ENCODE results near the gene CDC37.
"Not testable (repeated sequence)": the region's sequence is repeated elsewhere in the genome, so short reads cannot be mapped to it uniquely, and the experiment has no call there.

The CDC37 gene

DNA sequence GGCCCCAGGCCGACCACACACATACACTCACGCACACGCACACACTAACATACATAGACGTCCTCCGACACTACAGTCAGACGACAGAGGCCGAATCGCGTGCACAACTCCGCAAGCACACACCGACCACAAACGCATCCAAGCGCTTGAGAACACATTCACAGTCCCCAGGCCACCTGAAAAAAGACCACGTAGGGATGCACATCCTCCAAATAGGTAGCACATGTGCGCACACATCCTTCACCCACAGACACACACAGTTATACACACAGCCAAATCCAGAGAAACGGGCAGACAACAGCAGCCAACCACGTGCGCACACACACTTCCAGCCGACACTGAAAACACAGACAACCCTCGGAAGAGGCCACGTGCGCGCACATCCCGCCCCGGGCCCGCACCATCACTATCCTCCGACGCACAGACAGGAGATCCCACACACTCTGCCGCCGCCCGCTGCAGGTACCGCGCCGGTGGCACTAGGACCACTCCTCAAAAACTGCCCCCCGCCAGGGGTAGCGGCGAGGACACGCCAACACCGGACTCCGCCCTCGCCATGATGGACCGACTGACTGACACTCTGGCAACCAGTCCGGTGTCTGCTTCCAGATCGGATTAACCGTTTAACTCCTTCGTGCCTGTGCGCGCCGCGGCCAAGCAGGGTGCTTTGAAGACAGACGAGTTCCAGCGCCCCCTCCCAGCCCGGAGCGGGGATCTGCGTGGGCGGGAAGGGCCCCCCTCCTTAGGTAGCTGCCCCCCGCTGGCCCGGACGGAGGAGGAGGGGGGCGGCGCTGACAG lies 16.5 kb upstream of the CDC37 start:
- peak; percentile 92 for DNase-seq

DNA sequence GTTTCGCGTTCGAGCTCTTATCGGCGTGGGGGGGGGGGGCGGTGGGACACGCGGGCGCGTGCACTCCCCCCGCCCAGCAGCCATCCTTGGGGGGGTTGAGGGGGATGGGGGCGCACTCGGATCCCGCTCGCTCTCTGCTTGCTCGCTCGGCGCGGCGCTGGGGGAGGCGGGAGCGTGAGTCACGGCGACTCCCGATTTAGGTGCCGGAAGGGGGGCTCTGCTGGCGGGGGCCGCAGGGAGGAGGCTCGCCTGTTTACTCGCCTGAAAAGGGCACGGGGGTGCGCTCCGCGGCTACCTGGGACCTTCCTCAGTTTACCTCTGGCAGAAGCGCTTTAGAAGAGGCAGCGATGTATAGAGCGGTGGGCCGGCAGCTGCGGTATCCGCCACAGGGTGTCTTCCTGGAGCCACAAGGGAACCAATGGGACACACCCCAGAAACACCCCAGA lies 15.9 kb upstream of the CDC37 start:
- no peak for DNase-seq

DNA sequence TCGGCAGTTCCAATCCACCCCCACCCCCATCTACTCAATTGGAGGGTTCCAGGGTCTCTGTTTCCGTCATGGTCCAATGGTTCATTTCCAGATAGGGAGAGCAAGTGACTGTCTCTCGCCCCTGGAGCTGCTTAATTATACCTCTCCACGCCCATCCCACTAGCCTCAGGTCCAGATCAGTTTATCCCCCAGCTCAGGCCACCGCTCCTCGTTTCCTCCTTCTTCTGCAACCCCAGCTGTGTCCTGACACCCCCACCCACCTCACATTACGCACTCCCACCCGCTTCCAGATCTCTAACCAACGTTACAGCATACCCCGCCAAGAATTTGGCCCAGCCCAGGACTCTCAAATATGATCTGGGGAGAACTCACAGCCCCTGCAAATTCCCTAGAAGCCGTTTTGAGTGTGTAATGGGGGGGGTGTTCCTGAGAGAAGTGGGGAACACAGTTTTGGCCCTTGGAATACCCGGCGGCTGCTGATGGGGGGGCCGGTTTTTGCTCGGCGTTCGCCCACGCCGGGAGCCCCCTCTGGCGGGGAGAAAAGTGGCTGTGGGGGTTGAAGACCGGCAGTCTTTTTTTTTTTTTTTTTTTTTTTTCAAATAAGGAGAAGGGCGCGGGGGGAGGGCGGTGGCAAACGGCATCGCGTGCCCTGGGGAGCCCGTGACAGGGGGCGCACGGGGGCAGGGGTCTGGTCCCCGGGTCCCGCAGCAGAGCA lies 15.3 kb upstream of the CDC37 start:
- DNase-seq = no peak

DNA sequence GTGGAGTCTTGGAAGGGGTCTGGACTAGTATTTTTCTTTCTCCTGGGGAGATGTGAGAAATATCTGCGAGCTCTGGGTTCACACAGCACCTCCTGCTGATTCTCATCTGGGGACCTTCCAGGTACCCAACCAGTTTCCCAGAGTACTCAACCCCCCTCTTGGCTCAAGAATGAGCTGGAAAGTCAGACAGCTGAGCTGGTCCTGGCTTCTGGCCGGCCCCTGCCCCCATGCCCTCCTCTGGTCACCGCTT lies 14.8 kb upstream of the CDC37 start:
- DNase-seq = peak; percentile 17

DNA sequence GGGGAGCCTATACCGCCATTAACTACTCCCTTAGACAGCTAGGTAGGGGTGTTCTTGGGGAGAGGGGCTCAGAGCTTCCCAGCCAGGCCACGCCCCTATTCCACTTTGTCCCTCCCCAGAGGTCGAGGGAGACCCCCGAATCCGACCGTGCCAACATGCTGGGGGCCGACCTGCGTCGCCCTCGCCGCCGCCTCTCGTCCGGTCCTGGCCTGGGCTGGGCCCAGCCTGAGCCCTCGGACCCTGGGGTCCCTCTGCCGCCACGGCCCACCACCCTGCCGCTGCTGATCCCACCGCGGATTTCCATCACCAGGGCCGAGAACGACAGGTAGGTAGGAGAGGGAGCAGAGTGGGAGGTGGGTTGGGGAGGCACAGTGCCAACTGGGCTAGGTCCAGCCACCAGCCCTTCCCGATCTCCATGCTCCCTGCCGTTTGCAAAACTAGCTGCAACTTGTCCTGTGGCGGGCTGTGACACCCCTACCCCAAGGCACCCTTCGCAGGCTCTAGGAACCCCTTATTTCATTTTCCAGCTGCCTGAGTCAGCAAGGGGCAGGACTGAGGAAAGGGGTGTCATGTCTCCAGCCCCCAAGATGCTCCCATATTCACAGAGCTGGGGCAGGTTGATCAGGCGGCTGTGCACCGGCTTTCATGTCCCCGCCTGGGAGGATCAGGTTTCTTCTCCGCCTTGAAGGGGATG lies 14.3 kb upstream of the CDC37 start:
- DNase-seq = no peak

DNA sequence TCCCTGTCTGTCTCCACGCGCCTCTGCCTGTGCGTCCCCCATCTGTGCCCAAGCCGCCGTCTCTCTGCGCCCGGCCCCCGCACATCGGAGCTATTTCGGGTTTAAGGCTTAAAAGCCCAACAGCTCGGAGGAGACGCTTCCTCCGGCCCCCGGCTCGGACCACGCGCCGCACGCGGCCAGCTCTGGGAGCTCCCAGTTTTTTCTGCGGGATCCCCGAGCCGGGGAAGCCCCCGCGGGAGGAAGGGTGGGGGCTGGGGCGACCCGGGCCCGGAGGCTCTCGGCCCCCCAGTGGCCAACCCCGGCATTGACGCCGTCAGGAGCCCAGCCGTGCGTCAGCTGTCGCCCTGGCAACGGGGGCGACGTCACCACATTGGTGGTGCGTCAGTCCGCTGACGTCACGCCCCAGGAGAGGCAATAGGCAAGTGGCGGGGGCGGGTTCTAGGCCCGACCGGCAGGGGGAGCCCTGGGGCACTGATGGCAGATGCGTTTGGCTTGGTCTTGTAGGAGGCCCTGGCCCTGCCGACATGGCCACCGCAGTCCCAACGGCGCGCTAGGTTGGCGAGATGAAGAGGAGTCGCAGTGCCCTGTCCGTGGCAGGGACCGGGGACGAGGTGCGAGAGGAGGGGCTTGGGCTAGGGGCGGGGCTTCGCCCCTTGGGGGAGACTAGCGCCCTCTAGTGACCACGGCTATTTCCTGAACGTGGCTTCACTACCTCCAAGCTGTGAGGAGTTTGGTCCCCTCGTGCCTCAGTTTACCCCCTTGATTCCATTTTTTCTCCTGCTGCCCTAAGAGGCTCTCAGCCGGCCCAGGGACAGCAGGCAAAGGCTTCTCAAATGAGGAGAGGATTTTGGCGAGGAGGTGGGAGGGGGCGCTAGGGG lies 13.3 kb upstream of the CDC37 start:
- DNase-seq = peak; percentile 28

DNA sequence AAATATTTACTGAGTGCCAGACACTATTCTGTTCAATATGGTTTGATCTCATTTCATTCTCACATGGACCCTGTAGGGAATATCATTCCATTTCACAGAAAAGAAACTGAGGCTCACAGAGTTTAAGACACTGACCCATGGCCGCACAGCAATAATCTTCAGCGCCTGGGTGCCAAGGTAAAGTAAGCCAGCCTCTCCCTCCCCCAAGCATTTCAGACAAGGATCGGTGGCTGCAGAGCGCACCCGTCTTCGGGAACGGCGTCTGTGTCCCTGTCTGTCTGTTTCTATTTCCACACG lies 12.7 kb upstream of the CDC37 start:
- DNase-seq = no peak

DNA sequence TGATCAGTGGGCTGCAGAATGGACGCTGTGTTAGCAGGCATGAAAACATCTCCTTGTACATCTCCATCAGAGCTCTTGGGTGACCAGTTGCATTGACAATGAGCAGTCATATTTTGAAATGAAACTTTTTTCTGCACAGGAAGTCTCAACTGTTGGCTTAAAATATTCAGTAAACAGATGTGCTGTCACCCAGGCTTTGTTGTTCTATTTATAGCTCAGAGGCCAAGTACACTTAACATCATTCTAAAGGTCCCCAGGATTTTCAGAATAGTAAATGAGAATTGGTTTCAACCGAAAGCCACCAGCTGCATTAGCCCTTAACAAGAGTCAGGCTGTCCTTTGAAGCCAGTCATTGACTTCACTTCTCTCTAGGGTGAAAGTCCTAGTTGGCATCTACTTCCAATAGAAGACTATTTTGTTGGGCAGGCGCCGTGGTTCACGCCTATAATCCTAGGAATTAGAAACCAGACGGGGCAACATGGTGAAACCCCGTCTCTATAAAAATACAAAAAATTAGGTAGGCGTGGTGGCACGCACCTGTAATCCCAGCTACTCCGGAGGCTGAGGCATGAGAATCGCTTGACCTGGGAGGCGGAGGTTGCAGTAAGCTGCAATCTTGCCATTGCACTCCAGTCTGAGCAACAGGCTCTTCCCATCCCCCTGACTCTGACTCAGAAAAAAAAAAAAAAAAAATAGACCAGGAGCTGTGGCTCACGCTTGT lies 9.1 kb upstream of the CDC37 start:
- DNase-seq = no peak

DNA sequence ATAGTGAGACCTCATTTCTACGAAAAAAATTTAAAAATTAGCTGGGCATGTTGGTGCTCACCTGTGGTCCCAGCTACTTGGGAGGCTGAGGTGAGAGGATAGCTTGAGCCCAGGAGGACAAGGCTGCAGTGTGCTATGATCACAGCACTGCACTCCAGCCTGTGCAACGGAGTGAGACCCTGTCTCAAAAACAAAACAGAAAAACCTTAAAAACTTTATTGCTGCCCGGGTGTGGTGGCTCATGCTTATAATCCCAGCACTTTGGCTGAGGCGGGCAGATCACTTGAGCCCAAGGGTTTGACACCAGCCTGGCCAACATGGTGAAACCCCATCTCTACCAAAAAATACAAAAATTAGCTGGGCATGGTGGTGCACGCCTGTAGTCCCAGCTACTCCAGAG lies 7.9 kb upstream of the CDC37 start:
- DNase-seq = not testable (repeated sequence)

DNA sequence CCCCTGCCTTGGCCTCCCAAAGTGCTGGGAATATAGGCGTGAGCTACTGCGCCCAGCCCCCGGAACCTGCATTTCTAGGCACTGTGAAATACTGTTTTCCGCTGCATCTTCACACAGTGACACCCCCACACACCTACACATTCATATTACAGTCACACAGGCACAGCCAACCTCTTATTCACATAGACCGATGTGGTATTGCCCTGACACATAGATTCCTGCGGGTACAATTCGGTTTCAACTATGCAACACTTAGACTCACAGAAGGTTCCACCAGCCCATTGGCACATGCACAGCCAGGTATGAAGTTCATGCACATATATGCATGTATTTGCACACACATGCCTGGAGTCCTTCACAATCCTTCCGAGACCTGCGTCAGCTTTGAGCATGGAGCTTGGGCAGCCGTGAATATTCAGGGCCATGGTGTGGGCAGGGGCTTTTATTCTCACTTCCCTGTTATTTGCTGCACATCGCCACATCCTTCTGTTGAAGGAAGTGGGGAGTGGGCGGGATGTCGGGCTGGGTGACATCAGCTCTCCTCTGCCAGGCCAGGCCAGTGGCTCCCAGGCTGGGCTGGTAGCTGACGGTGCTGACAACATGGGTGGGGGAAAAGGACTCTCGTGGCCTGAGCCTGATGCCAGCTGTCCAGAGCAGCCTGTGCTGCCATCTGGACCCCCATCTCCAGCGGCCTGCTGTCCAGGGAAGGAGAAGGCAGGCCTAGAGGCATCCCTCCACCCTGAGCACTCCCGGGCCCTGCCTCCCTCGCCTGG lies 5.4 kb upstream of the CDC37 start:
- DNase-seq = peak; percentile 69

DNA sequence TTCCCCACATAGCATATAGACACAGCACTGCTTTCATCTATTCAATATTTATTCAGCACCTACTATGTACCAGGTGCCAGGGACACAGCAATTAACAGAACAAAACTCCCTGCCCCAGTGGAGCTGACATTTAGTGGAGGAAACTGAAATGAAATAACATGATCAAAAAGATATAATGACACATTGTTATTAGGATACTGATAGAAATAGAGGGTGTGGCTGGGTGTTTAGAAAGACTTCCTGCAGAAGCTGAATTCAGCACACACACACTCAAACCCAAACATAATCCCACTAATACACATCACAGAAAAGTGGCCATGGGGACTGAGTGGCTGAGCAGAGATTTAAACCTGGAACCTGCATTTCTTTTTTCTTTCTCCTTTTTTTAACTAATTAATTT lies 3.8 kb upstream of the CDC37 start:
- no peak for DNase-seq

DNA sequence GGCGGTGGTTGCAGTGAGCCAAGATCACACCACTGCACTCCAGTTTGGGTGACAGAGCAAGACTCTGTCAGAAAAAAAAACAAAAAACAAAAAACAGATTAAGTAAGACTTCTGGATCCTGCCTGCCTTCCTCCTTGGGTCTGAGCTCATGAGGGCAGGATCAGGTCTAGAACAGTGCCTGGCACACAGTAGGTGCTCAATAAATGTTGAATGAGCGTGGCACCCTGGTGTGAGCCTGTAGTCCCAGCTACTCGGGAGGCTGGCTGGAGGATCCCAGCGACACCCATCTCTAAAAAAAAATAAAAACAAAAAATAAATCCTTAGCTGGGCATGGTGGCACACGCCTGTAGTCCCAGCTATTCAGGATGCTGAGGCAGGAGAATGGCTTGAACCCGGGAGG lies 2.8 kb upstream of the CDC37 start:
- no peak for DNase-seq

DNA sequence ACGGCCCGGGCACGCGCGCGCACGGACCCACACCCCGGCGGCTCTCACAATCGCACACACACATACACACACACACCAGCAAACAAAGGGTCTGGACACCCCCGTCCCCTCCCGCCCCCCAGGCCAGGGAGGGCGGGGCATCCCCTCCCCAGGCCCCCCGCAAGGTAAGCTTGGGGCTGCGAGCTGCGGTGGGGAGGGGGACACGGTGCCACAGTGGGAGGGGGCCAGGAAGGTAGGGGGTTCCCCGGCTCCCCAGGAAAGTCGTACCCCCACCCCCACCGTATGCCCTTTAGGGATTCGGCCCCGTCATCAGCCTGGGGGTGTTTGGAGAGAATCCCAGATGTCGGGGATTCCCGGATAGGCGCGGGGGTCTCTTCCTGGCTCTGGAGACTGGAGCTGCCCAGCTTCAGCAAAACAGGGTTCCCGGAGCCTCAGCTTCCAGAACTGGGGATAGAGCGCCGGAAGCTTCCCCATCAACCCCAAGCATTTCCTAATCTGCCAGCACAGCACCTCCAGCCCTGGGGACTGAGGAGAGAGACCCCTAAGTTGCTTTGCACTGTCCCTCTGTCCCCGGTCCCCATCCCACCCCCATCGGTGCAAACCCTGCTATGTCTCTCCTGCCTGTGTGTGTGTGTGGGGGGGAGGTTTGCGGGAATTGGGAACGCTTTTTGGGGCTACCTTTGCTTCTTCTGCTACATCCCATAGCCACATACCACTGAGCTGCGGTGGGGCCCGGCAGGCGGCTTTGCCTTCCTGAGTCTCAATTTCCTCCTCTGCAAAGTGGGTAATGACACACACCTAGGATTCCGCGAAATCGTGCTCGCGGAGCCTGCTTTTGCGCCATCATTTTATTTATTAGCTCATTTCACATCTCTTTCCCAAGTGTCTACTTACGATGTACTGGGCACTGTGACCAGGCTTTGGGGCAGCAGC lies 1.8 kb upstream of the CDC37 start:
- DNase-seq = no peak

DNA sequence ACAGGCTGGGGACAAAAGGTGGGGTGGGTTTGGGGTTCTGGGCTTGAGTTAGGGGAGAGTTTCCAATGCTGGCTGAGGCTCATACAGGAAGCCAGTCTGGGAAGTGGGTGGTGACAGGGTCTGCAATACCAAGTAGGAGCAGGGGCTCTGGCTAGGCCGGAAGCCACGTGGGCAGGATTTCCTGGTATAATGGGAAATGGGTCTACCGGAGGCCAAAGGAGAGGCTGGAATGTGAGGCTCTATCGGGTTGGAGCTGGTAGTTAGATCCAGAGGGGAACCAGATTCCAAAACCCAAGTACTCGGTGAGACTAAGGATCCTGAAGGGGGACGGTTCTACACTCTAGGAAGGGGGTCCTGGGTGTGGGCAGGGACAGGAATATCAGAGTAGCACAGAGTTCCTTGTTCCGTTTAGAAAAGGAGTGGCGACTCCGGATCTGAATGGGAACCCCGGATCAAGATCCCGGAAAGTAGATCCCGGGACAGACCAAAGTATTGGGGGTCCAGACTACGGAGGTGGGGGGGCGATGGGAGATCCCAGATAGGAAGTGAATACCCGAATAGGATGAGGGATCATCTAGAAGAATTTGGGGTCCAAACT lies 802 bp downstream of the CDC37 start:
- no peak for DNase-seq

DNA sequence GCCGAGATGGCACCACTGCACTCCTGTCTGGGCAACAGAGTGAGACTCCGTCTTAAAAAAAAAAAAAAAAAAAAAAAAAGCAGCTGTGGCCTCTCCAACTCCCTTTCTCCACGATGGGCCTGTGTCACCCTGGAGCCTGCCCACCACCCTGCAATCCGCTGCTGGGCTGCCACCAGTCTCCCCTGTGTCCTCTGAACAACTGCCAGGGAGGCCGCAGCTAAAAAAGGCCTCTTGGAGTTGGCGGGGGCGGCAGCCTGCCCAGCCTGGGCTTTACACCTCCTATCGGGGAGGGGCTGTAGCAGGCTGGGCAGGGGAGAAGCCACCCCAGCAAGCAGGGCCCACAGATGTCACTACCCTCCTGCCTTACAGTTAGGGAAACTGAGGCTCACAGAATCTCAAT lies 3.5 kb downstream of the CDC37 start:
- no peak for DNase-seq

DNA sequence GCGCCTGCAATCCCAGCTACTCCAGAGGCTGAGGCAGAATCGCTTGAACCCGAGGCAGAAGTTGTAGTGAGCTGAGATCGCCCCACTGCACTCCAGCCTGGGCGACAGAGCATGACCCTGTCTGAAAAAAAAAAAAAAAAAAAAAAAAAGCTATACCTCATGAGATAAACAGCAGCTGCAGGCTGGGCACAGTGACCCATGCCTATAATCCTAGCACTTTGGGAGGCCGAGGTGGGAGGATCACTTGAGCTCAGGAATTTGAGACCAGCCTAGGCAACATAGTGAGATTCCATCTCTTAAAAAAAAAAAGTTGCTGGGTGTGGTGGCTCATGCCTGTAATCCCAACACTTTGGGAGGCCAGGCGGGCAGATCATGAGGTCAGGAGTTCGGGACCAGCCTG lies 4.0 kb downstream of the CDC37 start:
- DNase-seq = not testable (repeated sequence)

DNA sequence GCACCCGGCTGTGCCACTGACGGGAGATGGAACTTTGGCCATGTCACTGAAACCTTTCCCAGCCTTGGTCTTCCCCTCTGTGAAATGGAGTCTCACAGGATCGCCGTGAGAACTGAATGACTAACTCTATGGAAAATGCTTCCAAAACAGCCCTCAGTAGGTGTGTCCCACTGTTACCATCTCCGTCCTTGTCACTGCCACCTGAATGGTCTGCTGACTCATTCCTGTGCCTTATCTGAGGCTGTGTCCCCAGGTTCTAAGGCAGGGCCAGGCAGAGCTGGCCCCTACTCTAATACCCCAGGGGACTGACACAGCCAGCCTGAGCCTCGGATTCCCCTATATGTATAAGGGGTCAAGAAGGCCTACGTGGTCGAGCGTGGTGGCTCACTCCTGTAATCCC lies 4.5 kb downstream of the CDC37 start:
- DNase-seq = no peak

DNA sequence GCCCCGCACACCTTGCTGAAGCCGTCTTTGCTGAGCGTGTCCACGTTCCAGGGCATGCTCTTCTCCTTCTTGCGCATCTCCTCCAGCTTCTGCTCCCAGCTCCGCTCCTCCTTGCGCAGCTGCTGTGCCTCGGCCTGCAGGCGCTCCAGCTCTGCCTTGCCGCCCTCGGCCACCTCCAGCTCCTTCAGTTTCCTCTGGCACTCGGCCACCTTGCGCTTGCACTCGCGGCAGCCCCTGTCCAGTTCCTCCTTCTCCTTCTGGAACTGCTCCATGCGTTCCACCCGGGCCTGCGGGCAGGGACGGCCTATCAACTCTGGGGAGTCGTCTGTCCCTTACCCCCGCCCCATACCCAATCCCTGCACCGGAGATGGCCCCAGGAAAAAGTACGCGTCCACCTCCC lies 7.4 kb downstream of the CDC37 start:
- DNase-seq = no peak

DNA sequence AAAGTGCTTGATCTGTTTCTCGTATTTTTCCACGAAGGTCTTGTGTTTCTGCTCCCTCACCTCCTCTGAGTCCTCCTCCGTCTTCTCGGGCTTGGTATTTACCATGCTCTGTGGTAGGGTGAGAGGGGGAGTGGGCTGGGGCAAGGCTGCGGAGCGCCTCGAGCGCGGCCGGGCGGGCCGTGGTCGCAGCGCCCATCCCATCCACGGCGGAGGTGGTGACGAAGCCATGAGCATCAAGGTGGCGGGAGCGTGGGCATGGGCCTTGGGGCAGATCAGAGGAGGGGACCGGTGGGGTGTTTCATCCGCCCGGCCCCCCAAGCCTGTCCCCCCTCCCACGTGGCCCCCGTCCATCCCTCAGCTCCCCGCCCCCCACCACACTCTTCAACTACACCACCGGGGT lies 7.9 kb downstream of the CDC37 start:
- DNase-seq = no peak

DNA sequence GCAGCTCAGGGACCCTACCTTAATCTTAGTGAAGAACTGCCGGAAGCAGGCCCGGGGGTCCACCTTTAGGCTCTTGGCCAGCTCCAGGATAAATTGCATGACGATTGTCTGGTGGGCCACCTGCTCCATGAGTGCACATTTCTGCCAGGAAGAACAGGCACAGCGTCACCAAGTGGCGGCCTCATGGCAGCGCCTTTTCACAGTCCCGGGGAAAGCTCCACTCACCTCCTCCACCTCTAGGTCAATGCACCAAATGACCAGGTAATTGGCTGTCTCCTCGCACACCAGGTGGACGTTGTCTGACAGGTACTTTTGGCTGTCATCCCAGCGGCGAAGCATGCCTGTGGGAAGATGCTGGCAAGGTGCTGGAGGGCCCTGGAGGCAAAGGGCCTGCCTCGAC lies 8.3 kb downstream of the CDC37 start:
- no peak for DNase-seq
